ENCODE results near the gene CASP7. TPM values are rescaled to one million over a fixed set of nuclear protein-coding genes. Genes with fewer than 3 reads are reported as not detected.

Gene CASP7
- total RNA-seq, 1 experiment from 2014 or later: 4.7 TPM

DNA sequence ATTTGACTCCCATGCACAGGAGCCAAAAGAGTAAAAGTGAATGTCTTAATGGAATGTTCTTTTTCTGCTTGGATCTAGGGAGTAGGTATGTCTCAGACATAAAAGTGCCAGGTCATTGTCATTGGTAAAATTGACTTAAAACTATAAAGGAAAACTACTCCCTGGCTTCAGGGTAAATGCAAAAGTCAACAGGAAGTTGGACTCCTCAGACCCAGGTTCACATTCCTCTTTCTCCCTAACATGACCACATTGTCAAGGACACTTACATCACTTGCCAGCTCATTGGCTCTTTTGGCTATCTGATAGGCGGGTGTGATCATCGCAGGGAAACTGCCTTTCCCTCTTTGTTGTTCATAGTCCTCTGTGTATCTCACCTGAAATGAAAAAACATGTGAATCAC is 29.5 kb upstream of the CASP7 start:
- no peaks in the 10 kb centered on the region for H3K79me1 ChIP-seq (ENCODE audit: insufficient read depth, low read depth, low read length, poor library complexity, severe bottlenecking)
- Mint-ChIP-seq H3K4me1 (no peaks in the 10 kb centered on the region), H3K4me3 (no peak overlapping the region), H3K27me3 (ENCODE audit: low read depth) (peaks cover 8% of the 10 kb centered on the region), H3K9me3 (no peaks in the 10 kb centered on the region), H3K27ac (no peak overlapping the region), H3K36me3 (ENCODE audit: insufficient read depth in 1 of 3, low read depth in 3 of 3) (no peaks in the 10 kb centered on the region)
- H3K23me2 ChIP-seq (ENCODE audit: insufficient read length, low read depth, low read length, poor library complexity, severe bottlenecking): no peaks in the 10 kb centered on the region
- no peak overlapping the region for H3K14ac ChIP-seq (ENCODE audit: insufficient read depth, low read length)
- H2BK20ac ChIP-seq (ENCODE audit: low read depth, low read length, poor library complexity, severe bottlenecking): no peak overlapping the region
- no peak overlapping the region for H3T11ph ChIP-seq (ENCODE audit: low read length)
- H3K79me2 ChIP-seq (ENCODE audit: insufficient read depth, low read length): no peaks in the 10 kb centered on the region
- H4K91ac ChIP-seq (ENCODE audit: insufficient read length, low read depth, low read length): no peak overlapping the region
- DNase-seq: no peak
- no peak overlapping the region for H2BK12ac ChIP-seq (ENCODE audit: insufficient read length, low read depth, low read length)
- no peak overlapping the region for H3K4ac ChIP-seq (ENCODE audit: low read depth, low read length)
- H3K9ac ChIP-seq (ENCODE audit: extremely low read depth, insufficient read length, low read length): no peak overlapping the region
- no peak overlapping the region for H3K56ac ChIP-seq (ENCODE audit: insufficient read length, low read depth, low read length)
- no peaks in the 10 kb centered on the region for H3K4me1 ChIP-seq (ENCODE audit: insufficient read depth, low read length)
- H3K18ac ChIP-seq (ENCODE audit: insufficient read length, low read depth, low read length): no peak overlapping the region
- H4K8ac ChIP-seq (replicated peaks; ENCODE audit: insufficient read length, low read depth, low read length): no peak overlapping the region
- WGBS (ENCODE audit: extremely low coverage, insufficient read length, low lambda C conversion rate): no CpG with 5 or more reads among the region's 2 CpGs
- no peaks in the 10 kb centered on the region for H4K20me1 ChIP-seq (ENCODE audit: control insufficient read depth, insufficient read depth, insufficient read length)
- H3K9me3 ChIP-seq (ENCODE audit: control insufficient read depth, low read depth, low read length): no peaks in the 10 kb centered on the region
- no peak overlapping the region for H3K27ac ChIP-seq (ENCODE audit: insufficient read length, low read depth, low read length)
- TF ChIP-seq, protein P1, sequence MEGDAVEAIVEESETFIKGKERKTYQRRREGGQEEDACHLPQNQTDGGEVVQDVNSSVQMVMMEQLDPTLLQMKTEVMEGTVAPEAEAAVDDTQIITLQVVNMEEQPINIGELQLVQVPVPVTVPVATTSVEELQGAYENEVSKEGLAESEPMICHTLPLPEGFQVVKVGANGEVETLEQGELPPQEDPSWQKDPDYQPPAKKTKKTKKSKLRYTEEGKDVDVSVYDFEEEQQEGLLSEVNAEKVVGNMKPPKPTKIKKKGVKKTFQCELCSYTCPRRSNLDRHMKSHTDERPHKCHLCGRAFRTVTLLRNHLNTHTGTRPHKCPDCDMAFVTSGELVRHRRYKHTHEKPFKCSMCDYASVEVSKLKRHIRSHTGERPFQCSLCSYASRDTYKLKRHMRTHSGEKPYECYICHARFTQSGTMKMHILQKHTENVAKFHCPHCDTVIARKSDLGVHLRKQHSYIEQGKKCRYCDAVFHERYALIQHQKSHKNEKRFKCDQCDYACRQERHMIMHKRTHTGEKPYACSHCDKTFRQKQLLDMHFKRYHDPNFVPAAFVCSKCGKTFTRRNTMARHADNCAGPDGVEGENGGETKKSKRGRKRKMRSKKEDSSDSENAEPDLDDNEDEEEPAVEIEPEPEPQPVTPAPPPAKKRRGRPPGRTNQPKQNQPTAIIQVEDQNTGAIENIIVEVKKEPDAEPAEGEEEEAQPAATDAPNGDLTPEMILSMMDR (conservative IDR thresholded peaks at IDR 0.05): no peak
- H2BK120ac ChIP-seq (ENCODE audit: low read depth, low read length, poor library complexity, severe bottlenecking): no peak overlapping the region
- H2AK5ac ChIP-seq (ENCODE audit: insufficient read length, low read length): no peak overlapping the region
- H2AFZ ChIP-seq (ENCODE audit: low read length): no peak overlapping the region
- no peaks in the 10 kb centered on the region for H3K27me3 ChIP-seq (ENCODE audit: insufficient read depth, low read length)
- H3K4me2 ChIP-seq (ENCODE audit: insufficient read depth, insufficient read length, low read length): no peak overlapping the region
- no peak overlapping the region for H2BK15ac ChIP-seq (ENCODE audit: low read depth, low read length)
- no peak overlapping the region for H3K23ac ChIP-seq (ENCODE audit: insufficient read length, low read depth, low read length)
- no peak overlapping the region for H4K5ac ChIP-seq (ENCODE audit: insufficient read length, low read depth, low read length)
- no peak overlapping the region for H2BK5ac ChIP-seq (ENCODE audit: insufficient read length, low read length)

All from H9 (cell line).